ENCODE data around the gene SSBP3. TPM values are rescaled to one million over a fixed set of nuclear protein-coding genes. Genes with fewer than 3 reads are reported as not detected.

SSBP3 gene
- polyA plus RNA-seq, 4 donors: 24.2 to 41.9 (median 32.2) TPM

- H3K27me3 ChIP-seq (ENCODE audit: control insufficient read depth in 3 of 3, insufficient read depth in 3 of 3, low read length in 3 of 3): no peaks in the 10 kb centered on the region
- no peaks in the 10 kb centered on the region for H3K9me3 ChIP-seq (ENCODE audit: control insufficient read depth in 2 of 2, insufficient read depth in 1 of 2, low read depth in 1 of 2, low read length in 1 of 2)
- H3K27ac ChIP-seq (ENCODE audit: low read depth in 1 of 3, low read length in 2 of 3): no peak overlapping the region
- no peak for FAIRE-seq
- H3K4me3 ChIP-seq (ENCODE audit: low read depth in 1 of 3, low read length in 3 of 3): no peak overlapping the region
- peaks cover 0 to 31% (median 0%) of the 10 kb centered on the region in 3 donors for H3K36me3 ChIP-seq (ENCODE audit: control insufficient read depth in 3 of 3, insufficient read depth in 2 of 3, low read depth in 1 of 3, low read length in 3 of 3)
- WGBS, 3 donors: 84 to 91% (median 90%) methylated on average over 12 of the region's 12 CpGs
- no peak for DNase-seq
- H3K4me1 ChIP-seq (ENCODE audit: control insufficient read depth in 3 of 3, insufficient read depth in 2 of 3, low read depth in 1 of 3, low read length in 2 of 3): peaks cover 0 to 23% (median 11%) of the 10 kb centered on the region in 3 donors
Observed at GRCh38 chr1:54361342-54361741, 44.9 kb downstream of the SSBP3 start.

- Histone ChIP-seq H3K36me3 (ENCODE audit: control insufficient read depth in 3 of 3, insufficient read depth in 2 of 3, low read depth in 1 of 3, low read length in 3 of 3) (peaks cover 0 to 29% (median 0%) of the 10 kb centered on the region in 3 donors), H3K27ac (ENCODE audit: low read depth in 1 of 3, low read length in 2 of 3) (no peak overlapping the region), H3K27me3 (ENCODE audit: control insufficient read depth in 3 of 3, insufficient read depth in 3 of 3, low read length in 3 of 3) (no peaks in the 10 kb centered on the region), H3K4me1 (ENCODE audit: control insufficient read depth in 3 of 3, insufficient read depth in 2 of 3, low read depth in 1 of 3, low read length in 2 of 3) (peaks cover 2 to 21% (median 7%) of the 10 kb centered on the region in 3 donors), H3K9me3 (ENCODE audit: control insufficient read depth in 2 of 2, insufficient read depth in 1 of 2, low read depth in 1 of 2, low read length in 1 of 2) (no peaks in the 10 kb centered on the region), H3K4me3 (ENCODE audit: low read depth in 1 of 3, low read length in 3 of 3) (no peak overlapping the region)
- DNase-seq (no peak), FAIRE-seq (no peak)
- WGBS, 3 donors: 78 to 81% (median 79%) methylated on average over 6 of the region's 6 CpGs
Observed at GRCh38 chr1:54360165-54361005, 45.8 kb downstream of the SSBP3 start.

- DNase-seq (no peak), FAIRE-seq (no peak)
- no peak overlapping the region for H3K4me3 ChIP-seq (ENCODE audit: low read depth in 1 of 3, low read length in 3 of 3)
- no peak overlapping the region for H3K27ac ChIP-seq (ENCODE audit: low read depth in 1 of 3, low read length in 2 of 3)
- 77 to 78% (median 77%) methylated on average over 9 of the region's 9 CpGs for WGBS, 3 donors
- H3K27me3 ChIP-seq (ENCODE audit: control insufficient read depth in 3 of 3, insufficient read depth in 3 of 3, low read length in 3 of 3): no peaks in the 10 kb centered on the region
- H3K36me3 ChIP-seq (ENCODE audit: control insufficient read depth in 3 of 3, insufficient read depth in 2 of 3, low read depth in 1 of 3, low read length in 3 of 3): peaks cover 0 to 24% (median 0%) of the 10 kb centered on the region in 3 donors
- peaks cover 2 to 24% (median 6%) of the 10 kb centered on the region in 3 donors for H3K4me1 ChIP-seq (ENCODE audit: control insufficient read depth in 3 of 3, insufficient read depth in 2 of 3, low read depth in 1 of 3, low read length in 2 of 3)
- no peaks in the 10 kb centered on the region for H3K9me3 ChIP-seq (ENCODE audit: control insufficient read depth in 2 of 2, insufficient read depth in 1 of 2, low read depth in 1 of 2, low read length in 1 of 2)
Observed at GRCh38 chr1:54359393-54360162, 46.6 kb downstream of the SSBP3 start.

- Histone ChIP-seq H3K27me3 (ENCODE audit: control insufficient read depth in 3 of 3, insufficient read depth in 3 of 3, low read length in 3 of 3) (no peaks in the 10 kb centered on the region), H3K27ac (ENCODE audit: low read depth in 1 of 3, low read length in 2 of 3) (no peak overlapping the region), H3K4me1 (ENCODE audit: control insufficient read depth in 3 of 3, insufficient read depth in 2 of 3, low read depth in 1 of 3, low read length in 2 of 3) (peaks cover 2 to 34% (median 2%) of the 10 kb centered on the region in 3 donors), H3K9me3 (ENCODE audit: control insufficient read depth in 2 of 2, insufficient read depth in 1 of 2, low read depth in 1 of 2, low read length in 1 of 2) (no peaks in the 10 kb centered on the region), H3K36me3 (ENCODE audit: control insufficient read depth in 3 of 3, insufficient read depth in 2 of 3, low read depth in 1 of 3, low read length in 3 of 3) (peaks cover 0 to 24% (median 0%) of the 10 kb centered on the region in 3 donors), H3K4me3 (ENCODE audit: low read depth in 1 of 3, low read length in 3 of 3) (no peak overlapping the region)
- FAIRE-seq: no peak
- WGBS, 3 donors: 88 to 92% (median 90%) methylated on average over 14 of the region's 14 CpGs
- no peak for DNase-seq
Observed at GRCh38 chr1:54358503-54359168, 47.6 kb downstream of the SSBP3 start.

GRCh38 chr1:54357967-54358366 is 48.2 kb downstream of the SSBP3 start:
- DNase-seq (no peak), FAIRE-seq (no peak)
- peaks cover 0 to 25% (median 0%) of the 10 kb centered on the region in 3 donors for H3K36me3 ChIP-seq (ENCODE audit: control insufficient read depth in 3 of 3, insufficient read depth in 2 of 3, low read depth in 1 of 3, low read length in 3 of 3)
- H3K9me3 ChIP-seq (ENCODE audit: control insufficient read depth in 2 of 2, insufficient read depth in 1 of 2, low read depth in 1 of 2, low read length in 1 of 2): no peaks in the 10 kb centered on the region
- 41 to 70% (median 53%) methylated on average over 5 of the region's 5 CpGs for WGBS, 3 donors
- H3K27ac ChIP-seq (ENCODE audit: low read depth in 1 of 3, low read length in 2 of 3): no peak overlapping the region
- no peaks in the 10 kb centered on the region for H3K27me3 ChIP-seq (ENCODE audit: control insufficient read depth in 3 of 3, insufficient read depth in 3 of 3, low read length in 3 of 3)
- H3K4me1 ChIP-seq (ENCODE audit: control insufficient read depth in 3 of 3, insufficient read depth in 2 of 3, low read depth in 1 of 3, low read length in 2 of 3): peaks cover 2 to 37% (median 2%) of the 10 kb centered on the region in 3 donors
- H3K4me3 ChIP-seq (ENCODE audit: low read depth in 1 of 3, low read length in 3 of 3): no peak overlapping the region

- Histone ChIP-seq H3K27me3 (ENCODE audit: control insufficient read depth in 3 of 3, insufficient read depth in 3 of 3, low read length in 3 of 3) (no peaks in the 10 kb centered on the region), H3K36me3 (ENCODE audit: control insufficient read depth in 3 of 3, insufficient read depth in 2 of 3, low read depth in 1 of 3, low read length in 3 of 3) (peaks cover 0 to 31% (median 0%) of the 10 kb centered on the region in 3 donors), H3K27ac (ENCODE audit: low read depth in 1 of 3, low read length in 2 of 3) (peak overlapping the region; percentile 15 to 39 (median 17)), H3K4me3 (ENCODE audit: low read depth in 1 of 3, low read length in 3 of 3) (peak overlapping the region in 1 of 3 donors; percentile 30), H3K9me3 (ENCODE audit: control insufficient read depth in 2 of 2, insufficient read depth in 1 of 2, low read depth in 1 of 2, low read length in 1 of 2) (no peaks in the 10 kb centered on the region), H3K4me1 (ENCODE audit: control insufficient read depth in 3 of 3, insufficient read depth in 2 of 3, low read depth in 1 of 3, low read length in 2 of 3) (peaks cover 2 to 37% (median 5%) of the 10 kb centered on the region in 3 donors)
- FAIRE-seq (no peak), DNase-seq (no peak)
- 20 to 36% (median 24%) methylated on average over 9 of the region's 9 CpGs for WGBS, 3 donors
Observed at GRCh38 chr1:54356680-54357147, 49.5 kb downstream of the SSBP3 start.

- FAIRE-seq (no peak), DNase-seq (peak; percentile 64 to 82)
- Histone ChIP-seq H3K9me3 (ENCODE audit: control insufficient read depth in 2 of 2, insufficient read depth in 1 of 2, low read depth in 1 of 2, low read length in 1 of 2) (no peaks in the 10 kb centered on the region), H3K4me1 (ENCODE audit: control insufficient read depth in 3 of 3, insufficient read depth in 2 of 3, low read depth in 1 of 3, low read length in 2 of 3) (peaks cover 2 to 37% (median 5%) of the 10 kb centered on the region in 3 donors), H3K27me3 (ENCODE audit: control insufficient read depth in 3 of 3, insufficient read depth in 3 of 3, low read length in 3 of 3) (no peaks in the 10 kb centered on the region), H3K27ac (ENCODE audit: low read depth in 1 of 3, low read length in 2 of 3) (peak overlapping the region; percentile 15 to 39 (median 26)), H3K4me3 (ENCODE audit: low read depth in 1 of 3, low read length in 3 of 3) (peak overlapping the region in 2 of 3 donors; percentile 21 to 30), H3K36me3 (ENCODE audit: control insufficient read depth in 3 of 3, insufficient read depth in 2 of 3, low read depth in 1 of 3, low read length in 3 of 3) (peaks cover 0 to 32% (median 0%) of the 10 kb centered on the region in 3 donors)
- WGBS, 3 donors: 5 to 34% (median 33%) methylated on average over 31 of the region's 31 CpGs
Observed at GRCh38 chr1:54355931-54356679, 50.1 kb downstream of the SSBP3 start.
